ENCODE measurements around the gene SRPK2.

DNA sequence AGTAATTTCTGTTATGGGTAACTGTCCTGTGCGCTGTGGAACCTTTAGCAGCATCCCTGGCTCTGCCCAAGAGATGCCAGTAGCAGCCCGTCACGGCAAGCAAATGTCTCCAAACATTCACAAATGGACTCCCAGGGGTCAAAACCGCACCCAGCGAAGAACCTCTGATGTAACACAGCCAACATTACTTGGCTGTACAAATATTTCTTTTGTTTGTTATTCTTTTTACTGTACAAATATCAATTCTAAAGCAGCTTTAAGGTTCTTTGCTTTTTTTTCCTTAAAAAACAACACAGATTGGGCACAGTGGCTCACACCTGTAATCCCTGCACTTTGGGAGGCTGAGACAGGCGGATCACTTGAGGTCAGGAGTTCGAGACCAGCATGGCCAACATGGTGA lies 192.2 kb downstream of the SRPK2 start:
- no peak for TF ChIP-seq PAX5 (IDR thresholded peaks at IDR 0.05; ENCODE audit: insufficient read depth, low read length, severe bottlenecking)
- no peak for TF ChIP-seq TAF1 (IDR thresholded peaks at IDR 0.05; ENCODE audit: low read depth, low read length)
- no peak for TF ChIP-seq POLR2A (IDR thresholded peaks at IDR 0.05; ENCODE audit: low read depth, low read length)
